GM18867 (cell line): ENCODE measurements around the gene DGKA.

Experiments
- ATAC-seq: cut with Tn5 transposase; IDR thresholded peaks from one replicate; pipeline ENCODE4 v1.9.1; 2021; ENCODE audit warnings: mild to moderate bottlenecking, moderate library complexity; ENCODE audit not compliant: unreplicated experiment

The DGKA gene

DNA sequence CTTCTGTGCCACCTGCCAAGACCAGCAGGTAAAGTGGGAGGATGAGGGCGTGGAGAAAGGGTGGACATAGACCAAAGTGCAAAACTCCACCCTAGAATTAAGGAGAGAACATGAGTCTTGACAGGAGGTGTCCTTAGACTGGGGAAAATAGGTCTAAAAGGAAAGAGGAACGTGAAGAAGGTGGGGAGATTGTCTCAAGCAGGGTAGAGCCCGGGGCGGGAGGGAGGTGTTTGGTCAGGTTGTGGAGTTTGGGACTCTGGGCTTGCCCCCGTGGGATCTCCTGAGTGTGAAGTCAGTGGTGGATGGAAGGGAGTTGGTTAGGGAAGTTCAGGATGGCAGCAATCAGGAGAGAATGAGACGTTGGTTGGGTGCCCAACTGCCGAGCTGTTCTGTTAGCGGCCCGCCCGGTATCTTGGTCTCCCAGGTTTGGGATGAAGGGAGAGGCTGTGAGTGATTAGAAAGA is 386 bp downstream of the DGKA start:
- no peak for ATAC-seq

DNA sequence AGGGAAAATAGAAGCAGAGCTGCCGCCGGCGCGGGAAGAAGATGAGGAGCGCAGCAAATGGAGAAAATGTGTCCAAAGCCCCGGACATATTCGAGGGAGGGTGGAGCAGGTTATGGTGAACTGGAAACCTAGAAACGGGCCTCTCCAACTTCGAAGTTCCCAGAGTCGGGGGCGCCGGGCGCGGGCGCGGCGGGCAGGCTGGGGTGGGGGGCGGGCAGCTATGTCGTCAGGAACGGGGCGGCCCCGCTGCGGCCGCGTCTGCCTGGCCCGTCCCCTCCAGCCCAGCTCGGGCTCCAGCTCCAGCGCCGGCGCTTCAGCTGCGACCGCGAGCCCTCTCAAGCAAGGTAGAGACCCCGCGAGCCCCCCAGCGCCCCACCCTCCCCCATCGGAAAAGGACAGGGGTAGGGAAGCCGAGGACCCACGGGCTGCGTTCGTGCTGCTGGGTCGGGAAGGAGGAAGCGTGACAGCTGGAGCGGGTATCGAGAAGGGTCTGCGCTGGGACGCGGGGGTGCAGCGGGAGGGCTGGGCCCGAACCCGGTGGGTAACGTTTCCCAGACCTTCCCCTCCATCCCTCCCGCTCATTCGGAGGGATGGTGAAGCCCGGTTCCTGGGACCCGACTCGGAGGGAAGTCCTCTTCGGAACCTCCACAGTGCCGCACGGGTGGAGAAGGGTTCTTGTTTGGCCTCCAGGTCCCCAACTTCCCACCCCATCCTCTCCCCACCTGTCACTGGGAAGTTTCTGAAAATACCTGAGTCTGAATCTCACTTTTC is 1.0 kb downstream of the DGKA start:
- ATAC-seq, result no peak

DNA sequence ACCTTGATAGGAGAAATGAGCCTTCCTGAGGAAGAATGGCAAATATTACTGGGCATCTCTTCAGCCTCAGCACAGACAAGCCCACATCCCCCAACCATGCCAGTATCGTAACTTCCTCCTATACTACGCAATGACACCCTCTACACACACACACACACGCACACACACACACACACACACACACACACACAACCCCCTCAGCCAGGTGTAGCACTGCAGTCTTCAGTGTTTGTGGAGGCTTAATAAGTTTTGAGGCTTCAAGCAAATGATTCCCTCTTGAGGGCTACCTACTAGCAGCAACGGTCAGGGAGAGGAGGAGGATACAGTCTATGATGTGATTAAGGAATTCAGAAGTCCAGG is 1.6 kb downstream of the DGKA start:
- no peak for ATAC-seq

DNA sequence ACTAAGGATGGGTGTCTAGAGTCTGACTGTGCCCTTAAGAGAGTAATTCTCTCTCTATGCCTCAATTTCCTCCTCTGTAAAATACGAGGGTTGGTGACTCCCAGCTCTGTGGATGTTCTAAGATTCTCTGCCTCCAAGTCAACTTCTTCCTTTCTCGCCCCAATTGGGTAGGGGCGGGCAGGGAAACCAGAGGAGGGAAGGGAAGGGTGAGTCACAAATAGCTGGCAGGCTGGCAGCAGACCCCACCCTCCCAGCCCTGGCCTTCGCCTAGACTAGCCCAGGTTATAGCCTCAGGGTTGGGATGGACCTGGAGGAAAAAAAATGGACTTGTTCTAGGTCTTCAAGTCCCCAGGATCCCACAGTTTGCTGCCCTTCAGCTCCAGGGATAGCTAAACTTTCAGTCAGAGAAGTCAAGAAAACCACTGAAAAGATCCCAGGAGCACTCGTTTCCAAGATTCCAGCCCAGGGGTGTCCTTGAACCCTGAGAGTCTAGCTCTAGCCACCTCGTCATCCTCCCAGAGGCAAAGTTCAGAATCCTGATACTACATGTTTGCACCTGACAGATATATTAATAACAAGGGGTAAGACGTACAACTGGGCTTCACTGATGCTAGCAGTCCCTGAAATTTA is 2.3 kb downstream of the DGKA start:
- ATAC-seq, result no peak

DNA sequence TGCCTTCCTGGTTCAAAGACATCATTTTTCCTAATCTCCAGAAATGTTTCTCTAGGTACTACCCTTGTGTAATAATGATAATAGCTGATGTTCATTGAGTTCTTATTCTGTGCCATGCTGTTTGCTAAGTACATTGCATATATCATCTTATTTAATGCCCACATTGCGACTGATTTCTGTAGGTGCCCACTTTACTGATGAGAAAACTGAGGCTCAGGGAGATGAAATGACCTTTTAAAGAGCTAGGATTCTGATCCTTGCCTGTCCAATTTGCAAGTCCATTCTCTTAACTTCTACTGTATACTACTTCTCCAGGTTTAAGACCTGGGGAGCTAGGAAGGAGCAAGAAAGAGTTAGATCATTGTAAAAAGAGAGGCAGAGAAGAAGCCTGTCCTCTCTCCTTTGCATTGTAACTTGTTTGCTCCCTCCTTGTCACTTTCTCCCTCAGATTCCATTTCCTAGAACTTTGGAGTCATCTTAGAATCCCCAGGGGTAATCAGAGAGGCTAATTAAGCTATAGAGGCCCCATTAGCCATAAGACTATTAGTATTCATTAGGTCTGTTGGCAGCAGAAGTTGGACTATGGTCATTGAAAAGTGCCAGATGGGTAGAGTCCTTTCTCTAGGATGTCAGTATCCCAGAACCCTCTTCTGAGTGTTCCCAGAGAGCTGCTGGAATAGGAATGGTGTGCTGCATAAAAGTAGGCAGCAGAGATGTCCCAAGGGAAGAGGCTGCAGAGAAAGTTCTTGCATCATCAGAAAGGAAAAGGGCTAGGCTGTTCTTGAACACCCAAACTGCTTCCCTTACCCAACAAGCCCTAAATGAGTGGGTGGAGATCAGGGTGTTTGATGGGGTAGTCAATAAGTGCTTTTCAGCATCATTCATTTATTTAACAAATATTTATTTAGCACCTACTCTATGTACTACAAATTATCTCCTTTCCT is 3.1 kb downstream of the DGKA start:
- ATAC-seq, result no peak

DNA sequence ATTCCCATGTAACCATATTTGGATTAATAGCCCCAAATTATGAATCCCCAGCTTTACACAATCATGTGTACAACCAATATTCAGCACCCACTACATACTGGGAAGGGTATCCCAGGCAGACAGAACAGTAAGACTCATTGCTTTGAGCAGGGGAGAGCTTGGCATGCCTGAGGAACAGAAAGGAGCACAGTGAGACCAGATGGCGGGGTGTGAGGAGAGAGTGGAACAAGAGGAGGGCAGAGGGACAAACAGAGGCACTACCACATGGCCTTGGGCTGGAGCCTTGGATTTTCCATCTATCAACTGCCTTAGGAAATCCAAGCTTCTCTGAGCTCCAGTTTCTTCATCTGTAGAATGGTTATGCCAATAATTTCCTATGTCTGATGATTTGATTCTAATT is 3.8 kb downstream of the DGKA start:
- no peak for ATAC-seq

DNA sequence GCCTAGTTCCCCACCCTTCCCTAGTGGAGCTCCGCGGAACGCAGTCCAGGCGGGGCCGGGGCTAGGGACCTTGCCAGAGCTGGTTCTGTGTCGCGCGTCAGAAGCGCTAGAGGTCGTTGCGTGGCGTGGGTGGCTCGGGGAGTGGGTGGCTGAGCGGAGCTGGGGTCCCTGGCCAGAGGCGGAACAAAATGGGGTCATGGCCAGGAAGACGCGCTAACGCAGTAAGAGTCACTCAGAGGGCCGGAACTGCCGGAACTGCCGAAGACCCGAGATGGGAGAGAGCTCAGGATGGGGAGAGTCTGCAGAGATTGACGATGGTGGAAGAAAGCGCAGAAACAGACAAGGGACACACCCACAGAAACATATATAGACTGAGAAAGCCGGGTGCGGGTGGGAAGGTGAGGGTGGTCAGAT is 4.8 kb downstream of the DGKA start:
- ATAC-seq, result no peak

DNA sequence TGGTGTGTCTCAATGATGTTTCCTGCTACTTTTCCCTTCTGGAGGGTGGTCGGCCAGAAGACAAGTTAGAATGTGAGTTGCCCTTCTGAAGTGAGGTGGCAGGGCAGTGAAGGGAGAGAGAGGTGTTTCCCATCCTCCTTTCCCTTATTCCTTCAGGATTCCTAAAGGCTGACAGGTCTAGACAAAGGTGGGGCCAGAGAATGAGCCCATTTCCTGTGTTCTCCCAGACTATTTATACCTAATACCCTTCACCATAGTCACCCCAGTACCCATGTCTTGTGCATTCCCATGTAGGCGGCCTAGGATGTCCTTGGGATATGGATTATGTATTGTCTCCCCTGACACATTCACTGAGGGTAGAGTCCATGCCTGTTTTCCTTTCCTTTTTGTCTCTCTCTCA is 7.0 kb downstream of the DGKA start:
- no peak for ATAC-seq

DNA sequence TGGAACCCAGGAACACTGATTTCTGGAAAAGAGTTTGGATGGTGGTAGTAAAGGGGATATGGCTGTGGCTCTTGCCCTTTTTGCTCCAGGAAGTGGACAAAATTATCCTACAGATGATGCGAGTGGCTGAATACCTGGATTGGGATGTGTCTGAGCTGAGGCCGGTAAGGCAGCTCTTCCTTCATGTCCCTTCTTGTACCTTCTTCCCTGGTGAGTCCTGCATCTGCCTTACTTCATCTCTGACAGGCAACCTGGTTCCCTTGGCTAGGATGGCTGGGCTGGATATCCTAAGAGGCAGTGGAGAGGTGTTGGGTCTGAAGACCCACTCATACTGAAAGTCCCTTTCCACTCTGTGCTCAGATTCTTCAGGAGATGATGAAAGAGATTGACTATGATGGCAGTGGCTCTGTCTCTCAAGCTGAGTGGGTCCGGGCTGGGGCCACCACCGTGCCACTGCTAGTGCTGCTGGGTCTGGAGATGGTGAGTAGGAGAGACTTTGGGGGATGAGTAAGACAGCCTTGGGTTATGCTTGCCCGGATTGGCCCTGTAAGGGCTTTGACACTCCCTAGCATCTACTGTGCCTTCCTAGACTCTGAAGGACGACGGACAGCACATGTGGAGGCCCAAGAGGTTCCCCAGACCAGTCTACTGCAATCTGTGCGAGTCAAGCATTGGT is 8.0 kb downstream of the DGKA start:
- ATAC-seq, result no peak

DNA sequence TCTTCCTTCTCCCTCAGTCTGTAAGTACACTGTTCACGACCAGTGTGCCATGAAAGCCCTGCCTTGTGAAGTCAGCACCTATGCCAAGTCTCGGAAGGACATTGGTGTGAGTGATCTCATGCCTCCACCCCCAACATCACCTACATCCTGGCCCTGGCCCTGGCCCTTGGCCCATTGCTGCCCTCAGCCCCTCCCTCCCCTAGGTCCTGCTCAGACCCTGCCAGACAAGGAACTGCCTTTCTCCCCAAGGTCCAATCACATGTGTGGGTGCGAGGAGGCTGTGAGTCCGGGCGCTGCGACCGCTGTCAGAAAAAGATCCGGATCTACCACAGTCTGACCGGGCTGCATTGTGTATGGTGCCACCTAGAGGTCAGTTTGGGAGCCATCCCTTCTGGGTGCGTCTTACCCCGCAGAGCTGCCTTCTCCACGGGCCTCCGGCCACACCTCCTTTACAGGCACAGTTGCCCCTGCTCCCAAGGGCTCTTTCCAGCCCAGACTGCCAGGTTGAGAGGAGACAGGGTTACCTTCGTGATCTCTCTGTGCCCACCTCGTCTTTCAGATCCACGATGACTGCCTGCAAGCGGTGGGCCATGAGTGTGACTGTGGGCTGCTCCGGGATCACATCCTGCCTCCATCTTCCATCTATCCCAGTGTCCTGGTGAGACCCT is 9.2 kb downstream of the DGKA start:
- ATAC-seq, result peak; percentile 97

DNA sequence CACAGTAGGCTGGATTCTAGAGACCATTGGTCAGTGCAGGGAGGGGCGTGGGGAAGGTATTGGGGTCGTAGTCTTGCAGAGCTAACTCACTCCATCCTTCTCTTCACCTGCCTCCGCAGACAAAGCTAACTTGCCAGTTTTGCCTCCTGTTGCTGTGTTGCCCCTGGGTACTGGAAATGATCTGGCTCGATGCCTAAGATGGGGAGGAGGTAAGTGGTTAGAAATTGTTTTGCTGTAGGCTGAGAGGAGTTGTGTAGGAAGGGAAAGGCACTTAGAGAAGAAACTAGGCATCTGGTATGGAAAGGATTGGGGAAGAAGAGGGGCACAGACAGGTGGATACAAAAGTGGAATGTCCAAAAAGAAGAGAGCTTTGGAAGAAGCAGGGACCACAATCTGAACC is 11.1 kb downstream of the DGKA start:
- ATAC-seq, result no peak

DNA sequence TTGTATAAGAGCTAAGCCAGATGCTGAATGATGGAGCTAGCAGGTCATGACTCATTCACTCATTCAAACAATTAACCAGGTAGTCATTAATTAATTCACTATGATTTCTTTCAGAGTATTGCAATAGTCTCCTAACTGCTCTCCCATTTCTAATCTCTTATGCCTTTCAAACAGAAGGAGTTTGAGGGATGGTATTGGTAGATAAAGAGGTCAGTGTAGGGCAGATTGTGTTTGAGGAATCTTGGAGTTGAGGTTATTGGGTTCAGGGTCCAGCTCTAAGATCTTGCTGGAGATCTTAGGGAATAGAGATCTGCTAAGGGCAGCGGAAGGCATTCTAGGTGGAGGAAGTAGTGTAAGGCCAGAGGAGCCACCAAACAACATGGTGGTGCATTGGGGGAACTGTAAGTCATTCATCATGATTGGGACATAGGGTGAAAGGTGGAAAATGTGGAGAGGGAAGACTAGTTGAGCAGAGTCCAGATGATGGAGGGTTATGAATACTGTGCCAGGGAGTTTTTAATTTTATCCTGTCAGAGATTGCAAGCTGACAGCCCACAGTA is 11.7 kb downstream of the DGKA start:
- no peak for ATAC-seq

DNA sequence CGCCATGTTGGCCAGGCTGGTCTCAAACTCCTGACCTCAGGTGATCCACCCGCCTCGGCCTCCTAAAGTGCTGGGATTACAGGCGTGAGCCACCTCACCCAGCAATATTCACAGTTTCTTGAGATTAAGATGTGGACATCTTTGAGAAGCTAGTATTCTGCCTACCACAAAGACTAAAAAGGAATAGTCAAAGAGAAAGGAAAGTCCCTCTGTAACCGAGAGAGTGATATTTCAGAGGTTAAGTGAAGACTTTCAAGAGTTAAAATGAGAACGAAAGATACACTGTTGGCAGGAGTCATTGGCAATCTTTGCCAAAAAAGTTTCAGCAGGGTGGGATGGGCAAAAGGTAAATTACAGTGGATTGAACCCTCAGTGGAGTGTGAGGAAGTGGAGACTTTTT is 15.6 kb downstream of the DGKA start:
- no peak for ATAC-seq

DNA sequence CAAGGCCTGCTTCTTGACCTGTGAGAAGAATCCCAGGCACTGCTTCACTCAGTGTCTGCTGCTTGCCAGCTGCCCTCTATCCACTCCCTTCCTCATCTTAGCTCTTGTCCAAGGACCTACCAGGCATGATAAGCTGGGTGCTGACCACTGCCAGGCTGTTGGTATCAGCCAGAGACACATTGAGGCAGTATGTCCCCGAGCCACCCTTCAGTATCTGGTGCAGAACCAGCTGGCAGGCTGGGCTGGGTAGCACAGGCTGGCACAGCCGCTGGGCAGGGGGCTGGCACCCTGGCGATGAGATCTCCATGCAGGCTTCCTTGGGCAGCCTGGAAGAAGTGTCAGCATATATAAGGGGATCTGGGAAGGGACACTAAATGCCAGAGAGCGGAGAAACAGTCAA is 24.4 kb downstream of the DGKA start:
- ATAC-seq, result no peak

DNA sequence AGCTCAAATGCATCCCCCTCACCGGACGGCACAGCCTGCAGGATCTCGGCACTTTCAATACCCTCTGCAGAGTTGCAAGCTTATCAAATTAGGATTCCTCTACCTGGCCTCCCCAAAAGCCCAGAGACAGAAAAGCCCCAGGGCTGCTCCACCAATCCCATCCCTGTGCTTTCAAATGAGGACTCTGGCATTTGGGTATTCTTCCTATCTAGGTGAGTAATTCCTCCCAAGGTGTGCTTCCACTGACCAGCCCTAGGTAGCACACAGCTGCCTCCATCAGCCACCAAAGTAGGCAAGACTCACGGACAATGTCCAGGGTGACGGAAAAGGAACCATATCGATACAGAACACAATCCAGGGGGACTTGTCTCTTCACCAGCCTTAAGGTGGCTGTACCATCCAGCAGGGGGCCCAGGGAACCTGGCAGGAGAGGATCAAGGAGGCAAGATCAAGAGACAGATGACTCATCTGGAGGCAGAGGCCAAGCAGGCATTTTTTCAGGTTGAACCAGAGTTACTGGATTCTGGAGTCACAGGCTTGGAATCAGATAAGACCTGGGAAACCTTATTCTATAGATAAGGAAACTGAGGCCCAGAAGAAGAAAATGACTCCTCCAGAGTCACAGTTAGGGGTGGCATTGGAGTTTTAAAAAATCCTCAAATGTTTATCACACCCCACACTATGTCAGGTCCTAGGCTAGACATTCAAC is 25.0 kb downstream of the DGKA start:
- ATAC-seq, result peak; percentile 41

DNA sequence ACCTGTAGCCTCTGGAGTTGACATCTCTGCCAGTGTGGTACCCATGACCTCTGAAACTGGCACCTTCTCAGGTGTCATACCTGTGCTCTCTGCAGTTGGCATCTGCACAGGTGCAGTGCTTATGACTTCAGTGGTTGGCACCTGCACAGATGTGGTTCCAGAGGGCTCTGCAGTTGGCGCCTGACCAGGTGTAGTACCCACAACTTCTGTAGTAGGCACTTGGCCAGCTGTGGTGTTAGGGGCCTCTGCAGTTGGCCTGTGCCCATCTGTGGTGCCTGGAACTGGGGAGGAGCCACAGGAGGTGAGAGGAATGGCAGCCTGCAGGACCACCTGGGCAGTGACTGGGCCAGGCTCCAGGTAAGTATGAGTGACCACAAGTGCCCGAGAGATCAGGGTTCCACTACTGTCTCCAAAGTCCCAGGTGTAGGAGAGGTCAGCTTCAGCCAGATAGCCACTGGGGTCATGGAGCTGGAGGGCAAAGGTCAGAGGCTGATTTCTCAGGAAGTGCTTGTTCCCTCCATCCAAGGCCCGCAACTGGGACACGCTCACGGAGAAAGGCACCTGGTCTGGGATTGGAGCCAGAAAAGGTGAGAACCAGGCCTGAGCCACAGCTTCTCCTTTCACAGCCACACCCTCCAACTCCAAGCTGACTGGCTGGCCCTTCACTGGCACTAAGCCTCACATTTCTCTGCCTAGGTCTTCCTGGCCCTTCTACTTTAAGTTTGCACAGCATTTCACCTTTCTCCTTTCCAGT is 26.3 kb downstream of the DGKA start:
- no peak for ATAC-seq

DNA sequence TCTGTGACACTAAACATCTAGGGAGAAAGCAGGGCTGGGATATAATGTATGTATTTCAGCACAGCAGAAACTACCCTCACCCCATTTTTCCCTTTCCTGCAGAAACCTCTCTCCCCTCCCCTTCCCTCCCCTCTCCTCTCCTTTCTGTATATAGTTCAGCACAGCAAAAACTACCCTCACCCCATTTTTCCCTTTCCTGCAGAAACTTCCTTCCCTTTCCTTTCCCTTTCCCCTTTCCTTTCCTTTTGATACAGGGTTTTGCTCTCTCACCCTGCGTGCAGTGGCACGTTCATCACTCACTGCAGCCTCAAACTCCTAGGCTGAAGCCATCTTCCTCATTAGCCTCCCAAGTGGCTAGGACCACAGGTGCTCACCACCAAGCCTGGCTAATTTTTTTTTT is 32.8 kb downstream of the DGKA start:
- no peak for ATAC-seq

DNA sequence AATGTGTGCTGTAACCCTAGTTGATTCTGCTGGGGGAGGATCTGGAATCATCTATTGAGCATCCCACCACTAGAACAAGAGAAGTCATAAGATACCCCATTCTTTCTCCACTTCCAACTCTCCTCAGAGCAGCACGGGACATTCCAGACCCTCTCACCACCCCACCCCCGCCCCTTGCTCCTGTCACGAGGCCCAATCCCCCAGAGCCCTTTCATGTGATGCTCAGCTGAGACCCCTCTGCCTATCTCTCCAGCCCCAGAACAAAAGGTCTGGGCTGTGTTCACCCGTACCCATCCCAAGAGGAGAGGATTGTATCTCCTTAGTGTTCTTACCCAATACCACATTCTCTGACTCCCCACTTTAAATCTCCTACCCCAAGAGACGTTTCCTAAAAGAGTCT is 34.3 kb downstream of the DGKA start:
- no peak for ATAC-seq

DNA sequence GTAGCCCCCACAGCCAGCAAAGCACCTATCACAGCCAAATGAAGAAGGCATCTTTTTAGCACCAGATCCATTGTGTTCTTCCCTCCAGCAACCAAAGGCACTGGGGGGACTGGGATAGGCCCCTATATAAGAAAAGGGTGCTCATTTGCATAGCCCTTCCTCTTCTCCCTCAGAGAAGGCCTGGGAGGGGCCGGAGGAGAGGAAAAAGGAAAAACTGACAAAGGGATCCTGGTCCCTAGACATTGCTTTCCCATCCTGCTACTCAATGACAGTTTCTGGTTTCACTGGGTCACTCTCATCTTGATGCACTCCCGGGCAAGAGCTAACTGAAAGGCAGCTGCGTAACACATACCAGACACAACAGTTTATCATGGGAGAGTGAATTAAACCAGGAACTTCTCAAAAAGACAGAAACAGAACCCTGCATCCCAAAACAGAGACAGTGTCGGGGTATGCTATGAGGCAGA is 35.0 kb downstream of the DGKA start, which contains the start of gene PMEL:
Gene PMEL (minus strand): TSS at position 102 of the 467 bp plus-strand sequence. CDS start 31 bp downstream, at position 71.
- ATAC-seq, result no peak
